Liver (tissue), 3 donors: Measurements from ENCODE around the gene GALNT17.

Source experiments
- ATF3 ChIP-seq: IDR thresholded peaks from 2 replicates; pipeline ENCODE4 v1.6.1; 2016; ENCODE audit warnings: antibody characterized with exemption
- FOXA1 ChIP-seq: IDR thresholded peaks from 2 replicates; pipeline ENCODE4 v1.6.1; 2016; ENCODE audit warnings: antibody characterized with exemption
- GABPA ChIP-seq, 2 donors: IDR thresholded peaks in 1 of 2; conservative IDR thresholded peaks in 1 of 2; 2 replicates each; pipeline ENCODE4 v1.6.1; 2016; ENCODE audit warnings: antibody characterized with exemption in 2 of 2, mild to moderate bottlenecking in 1 of 2, moderate library complexity in 1 of 2
- HNF4A ChIP-seq, 2 donors: conservative IDR thresholded peaks; 2 replicates each; pipeline ENCODE4 v1.6.1; 2016; ENCODE audit warnings: antibody characterized with exemption in 2 of 2, mild to moderate bottlenecking in 2 of 2
- HNF4G ChIP-seq: IDR thresholded peaks from 2 replicates; pipeline ENCODE4 v1.6.1; 2016; ENCODE audit warnings: antibody characterized with exemption
- JUND ChIP-seq, 2 donors: IDR thresholded peaks; 2 replicates each; pipeline ENCODE4 v1.6.1; 2016; ENCODE audit warnings: antibody characterized with exemption in 2 of 2
- RAD21 ChIP-seq, 2 donors: IDR thresholded peaks; 2 replicates each; pipeline ENCODE4 v1.6.1; 2016; ENCODE audit warnings: antibody characterized with exemption in 2 of 2, mild to moderate bottlenecking in 2 of 2
- SP1 ChIP-seq: IDR thresholded peaks from 2 replicates; pipeline ENCODE4 v1.6.1; 2018; ENCODE audit warnings: antibody characterized with exemption, mild to moderate bottlenecking
- TAF1 ChIP-seq: conservative IDR thresholded peaks from 2 replicates; pipeline ENCODE4 v1.6.1; 2016; ENCODE audit warnings: antibody characterized with exemption, mild to moderate bottlenecking
- YY1 ChIP-seq: IDR thresholded peaks from 2 replicates; pipeline ENCODE4 v1.6.1; 2016; ENCODE audit warnings: antibody characterized with exemption, mild to moderate bottlenecking
- ZBTB33 ChIP-seq: IDR thresholded peaks from 2 replicates; pipeline ENCODE4 v1.6.1; 2016; ENCODE audit warnings: antibody characterized with exemption
- TF ChIP-seq, protein P1 (sequence below): fragments of 150-350 bp; IDR thresholded peaks from 2 replicates; pipeline ENCODE4 v1.5.1; 2017; ENCODE audit warnings: improper control_type of control experiment, low read depth, low read length; ENCODE audit not compliant: missing input control
- TF ChIP-seq, protein P2 (sequence below): IDR thresholded peaks from 2 replicates; pipeline ENCODE4 v1.6.1; 2016; ENCODE audit warnings: antibody characterized with exemption, mild to moderate bottlenecking
- donor health status: healthy.
- donor health status: healthy.

DNA sequence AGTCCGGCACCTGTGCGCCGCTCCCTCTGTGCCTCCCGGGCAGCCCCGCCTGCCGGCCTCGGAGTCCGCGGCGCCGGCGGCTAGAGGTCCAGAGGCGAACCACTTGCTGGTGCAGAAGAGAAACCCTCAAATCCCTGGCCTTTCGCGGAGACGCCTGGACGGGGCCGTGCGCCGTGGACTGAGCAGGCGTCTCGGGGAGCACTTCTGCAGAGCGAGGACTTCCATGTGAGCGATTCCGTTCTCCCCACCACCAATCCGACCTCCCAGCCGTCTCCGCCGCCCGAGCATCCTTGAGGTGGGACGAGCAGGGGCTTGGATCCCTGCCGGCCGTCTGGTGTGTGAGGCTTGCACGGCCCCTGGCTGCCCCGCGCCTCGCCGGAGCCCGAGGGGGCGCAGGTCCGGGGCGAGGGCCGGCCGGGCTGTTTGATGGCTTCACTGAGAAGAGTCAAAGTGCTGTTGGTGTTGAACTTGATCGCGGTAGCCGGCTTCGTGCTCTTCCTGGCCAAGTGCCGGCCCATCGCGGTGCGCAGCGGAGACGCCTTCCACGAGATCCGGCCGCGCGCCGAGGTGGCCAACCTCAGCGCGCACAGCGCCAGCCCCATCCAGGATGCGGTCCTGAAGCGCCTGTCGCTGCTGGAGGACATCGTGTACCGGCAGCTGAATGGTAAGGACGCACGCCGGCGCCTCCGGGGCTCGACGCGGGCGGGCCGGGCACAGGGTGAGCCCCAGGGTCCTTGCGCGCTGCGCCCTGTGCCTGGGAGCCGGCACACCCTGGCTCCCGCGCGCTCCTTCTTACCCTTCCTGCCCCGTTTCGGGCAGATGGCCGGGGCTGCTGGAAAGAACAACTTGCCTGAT is 660 bp downstream of the GALNT17 start:
- TF ChIP-seq, protein P1, sequence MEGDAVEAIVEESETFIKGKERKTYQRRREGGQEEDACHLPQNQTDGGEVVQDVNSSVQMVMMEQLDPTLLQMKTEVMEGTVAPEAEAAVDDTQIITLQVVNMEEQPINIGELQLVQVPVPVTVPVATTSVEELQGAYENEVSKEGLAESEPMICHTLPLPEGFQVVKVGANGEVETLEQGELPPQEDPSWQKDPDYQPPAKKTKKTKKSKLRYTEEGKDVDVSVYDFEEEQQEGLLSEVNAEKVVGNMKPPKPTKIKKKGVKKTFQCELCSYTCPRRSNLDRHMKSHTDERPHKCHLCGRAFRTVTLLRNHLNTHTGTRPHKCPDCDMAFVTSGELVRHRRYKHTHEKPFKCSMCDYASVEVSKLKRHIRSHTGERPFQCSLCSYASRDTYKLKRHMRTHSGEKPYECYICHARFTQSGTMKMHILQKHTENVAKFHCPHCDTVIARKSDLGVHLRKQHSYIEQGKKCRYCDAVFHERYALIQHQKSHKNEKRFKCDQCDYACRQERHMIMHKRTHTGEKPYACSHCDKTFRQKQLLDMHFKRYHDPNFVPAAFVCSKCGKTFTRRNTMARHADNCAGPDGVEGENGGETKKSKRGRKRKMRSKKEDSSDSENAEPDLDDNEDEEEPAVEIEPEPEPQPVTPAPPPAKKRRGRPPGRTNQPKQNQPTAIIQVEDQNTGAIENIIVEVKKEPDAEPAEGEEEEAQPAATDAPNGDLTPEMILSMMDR: no peak
- TF ChIP-seq, protein P2, sequence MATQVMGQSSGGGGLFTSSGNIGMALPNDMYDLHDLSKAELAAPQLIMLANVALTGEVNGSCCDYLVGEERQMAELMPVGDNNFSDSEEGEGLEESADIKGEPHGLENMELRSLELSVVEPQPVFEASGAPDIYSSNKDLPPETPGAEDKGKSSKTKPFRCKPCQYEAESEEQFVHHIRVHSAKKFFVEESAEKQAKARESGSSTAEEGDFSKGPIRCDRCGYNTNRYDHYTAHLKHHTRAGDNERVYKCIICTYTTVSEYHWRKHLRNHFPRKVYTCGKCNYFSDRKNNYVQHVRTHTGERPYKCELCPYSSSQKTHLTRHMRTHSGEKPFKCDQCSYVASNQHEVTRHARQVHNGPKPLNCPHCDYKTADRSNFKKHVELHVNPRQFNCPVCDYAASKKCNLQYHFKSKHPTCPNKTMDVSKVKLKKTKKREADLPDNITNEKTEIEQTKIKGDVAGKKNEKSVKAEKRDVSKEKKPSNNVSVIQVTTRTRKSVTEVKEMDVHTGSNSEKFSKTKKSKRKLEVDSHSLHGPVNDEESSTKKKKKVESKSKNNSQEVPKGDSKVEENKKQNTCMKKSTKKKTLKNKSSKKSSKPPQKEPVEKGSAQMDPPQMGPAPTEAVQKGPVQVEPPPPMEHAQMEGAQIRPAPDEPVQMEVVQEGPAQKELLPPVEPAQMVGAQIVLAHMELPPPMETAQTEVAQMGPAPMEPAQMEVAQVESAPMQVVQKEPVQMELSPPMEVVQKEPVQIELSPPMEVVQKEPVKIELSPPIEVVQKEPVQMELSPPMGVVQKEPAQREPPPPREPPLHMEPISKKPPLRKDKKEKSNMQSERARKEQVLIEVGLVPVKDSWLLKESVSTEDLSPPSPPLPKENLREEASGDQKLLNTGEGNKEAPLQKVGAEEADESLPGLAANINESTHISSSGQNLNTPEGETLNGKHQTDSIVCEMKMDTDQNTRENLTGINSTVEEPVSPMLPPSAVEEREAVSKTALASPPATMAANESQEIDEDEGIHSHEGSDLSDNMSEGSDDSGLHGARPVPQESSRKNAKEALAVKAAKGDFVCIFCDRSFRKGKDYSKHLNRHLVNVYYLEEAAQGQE: no peak
- no peak for TF ChIP-seq TAF1
- no peak for TF ChIP-seq SP1
- no peak for TF ChIP-seq GABPA (IDR thresholded peaks at IDR 0.05 in 1 of 2, conservative IDR thresholded peaks at IDR 0.05 in 1 of 2)
- no peak for TF ChIP-seq JUND (IDR thresholded peaks at IDR 0.05)
- TF ChIP-seq FOXA1: no peak
- no peak for TF ChIP-seq ATF3
- TF ChIP-seq RAD21 (IDR thresholded peaks at IDR 0.05): no peak
- no peak for TF ChIP-seq YY1
- no peak for TF ChIP-seq HNF4A (conservative IDR thresholded peaks at IDR 0.05)
- TF ChIP-seq HNF4G: no peak
- TF ChIP-seq ZBTB33: no peak
